Lung (tissue), 16 donors: ENCODE data around the gene ASGR2. TPM values are rescaled to one million over a fixed set of nuclear protein-coding genes. Genes with fewer than 3 reads are reported as not detected.
"Not testable (repeated sequence)": the region's sequence is repeated elsewhere in the genome, so short reads cannot be mapped to it uniquely, and the experiment has no call there.

Experiments used
- ATAC-seq: fragments of 200-7000 bp; cut with Tn5 transposase; one replicate; pipeline ENCODE4 v1.9.1; 2020; ENCODE audit warnings: moderate number of reproducible peaks; ENCODE audit not compliant: insufficient read depth, low FRiP score
- DNase-seq, 3 donors: peaks; one replicate each; pipeline ENCODE4 v3.0.0-alpha.2; 2013 to 2017
- H3K27ac ChIP-seq, 2 donors: one replicate each; pipeline ENCODE4 v1.5.1; 2013; ENCODE audit warnings: mild to moderate bottlenecking in 2 of 2, moderate library complexity in 2 of 2, control low read depth in 1 of 2, inconsistent platforms in 1 of 2, low read depth in 1 of 2, low read length in 1 of 2
- H3K27me3 ChIP-seq, 3 donors: one replicate each; pipeline ENCODE4 v1.5.1; 2013; ENCODE audit warnings: low read length in 2 of 3; ENCODE audit not compliant: control insufficient read depth in 3 of 3, insufficient read depth in 3 of 3
- H3K36me3 ChIP-seq, 4 donors: one replicate each; pipeline ENCODE4 v1.5.1; 2013; ENCODE audit warnings: low read length in 4 of 4, mild to moderate bottlenecking in 1 of 4, moderate library complexity in 1 of 4; ENCODE audit not compliant: control insufficient read depth in 4 of 4, insufficient read depth in 4 of 4
- H3K4me1 ChIP-seq, 5 donors: one replicate each; pipeline ENCODE4 v1.5.1; 2013; ENCODE audit warnings: low read length in 5 of 5, mild to moderate bottlenecking in 2 of 5, moderate library complexity in 1 of 5; ENCODE audit not compliant: control insufficient read depth in 5 of 5, insufficient read depth in 5 of 5
- H3K4me3 ChIP-seq: one replicate; pipeline ENCODE4 v1.5.1; 2013; ENCODE audit warnings: mild to moderate bottlenecking, control low read depth, moderate library complexity
- H3K9ac ChIP-seq, 2 donors: one replicate each; pipeline ENCODE4 v1.5.1; 2013; ENCODE audit warnings: low read length in 2 of 2, control low read depth in 1 of 2; ENCODE audit not compliant: insufficient read depth in 1 of 2
- H3K9me3 ChIP-seq, 4 donors: one replicate each; pipeline ENCODE4 v1.5.1; 2013; ENCODE audit warnings: low read length in 3 of 4, mild to moderate bottlenecking in 1 of 4, moderate library complexity in 1 of 4; ENCODE audit not compliant: control insufficient read depth in 4 of 4, insufficient read depth in 3 of 4
- WGBS, 2 donors: extraction: QIAGEN DNeasy Blood & Tissue Kit; methylation state at CpG; one replicate each; pipeline ENCODE4 v1.1.7; 2013; 5-methylcytosine and 5-hydroxymethylcytosine counted together
- long read RNA-seq, 5 donors: transcript quantifications; one replicate each; lab custom pipeline, GENCODE V29; 2026
- polyA plus RNA-seq, 2 donors: library from polyadenylated mRNA; stranded (reverse); fragments of 200-250 nt; gene quantifications; one replicate each; pipeline ENCODE4 v1.2.1, GENCODE V29; 2013
- total RNA-seq, 2 donors: library from RNA; depleted of rRNA in 1 of 2; stranded (reverse); fragments of >200 nt in 1 of 2; gene quantifications; one replicate each; pipeline ENCODE4 v1.2.1, GENCODE V29; 2014 to 2021
- TF ChIP-seq, protein P1 (sequence below): IDR thresholded peaks from 2 replicates; pipeline ENCODE4 v1.5.1; 2012; ENCODE audit warnings: mild to moderate bottlenecking; ENCODE audit errors: control extremely low read depth, extremely low read depth
- donor health status: control.
- donor health status: control.
- donor health status: Bipolar disorder and iron deficiency.
- donor health status: healthy.
- donor health status: DM: yes; HTN: yes; CAD: no.

ASGR2 gene, protein sequence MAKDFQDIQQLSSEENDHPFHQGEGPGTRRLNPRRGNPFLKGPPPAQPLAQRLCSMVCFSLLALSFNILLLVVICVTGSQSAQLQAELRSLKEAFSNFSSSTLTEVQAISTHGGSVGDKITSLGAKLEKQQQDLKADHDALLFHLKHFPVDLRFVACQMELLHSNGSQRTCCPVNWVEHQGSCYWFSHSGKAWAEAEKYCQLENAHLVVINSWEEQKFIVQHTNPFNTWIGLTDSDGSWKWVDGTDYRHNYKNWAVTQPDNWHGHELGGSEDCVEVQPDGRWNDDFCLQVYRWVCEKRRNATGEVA
- total RNA-seq (1 to 10 TPM; 1.6 to 1.7 TPM), polyA plus RNA-seq (10 to 100 TPM in 1 of 2 donors, 1 to 10 TPM in 1; 3.5 to 12.0 TPM)
- long read RNA-seq, donor 1: 0 reads
- long read RNA-seq, donor 2: 0 reads
- long read RNA-seq, donor 3: 0 reads
- long read RNA-seq, donor 4: 0 reads
- long read RNA-seq, donor 5: 0 reads

DNA sequence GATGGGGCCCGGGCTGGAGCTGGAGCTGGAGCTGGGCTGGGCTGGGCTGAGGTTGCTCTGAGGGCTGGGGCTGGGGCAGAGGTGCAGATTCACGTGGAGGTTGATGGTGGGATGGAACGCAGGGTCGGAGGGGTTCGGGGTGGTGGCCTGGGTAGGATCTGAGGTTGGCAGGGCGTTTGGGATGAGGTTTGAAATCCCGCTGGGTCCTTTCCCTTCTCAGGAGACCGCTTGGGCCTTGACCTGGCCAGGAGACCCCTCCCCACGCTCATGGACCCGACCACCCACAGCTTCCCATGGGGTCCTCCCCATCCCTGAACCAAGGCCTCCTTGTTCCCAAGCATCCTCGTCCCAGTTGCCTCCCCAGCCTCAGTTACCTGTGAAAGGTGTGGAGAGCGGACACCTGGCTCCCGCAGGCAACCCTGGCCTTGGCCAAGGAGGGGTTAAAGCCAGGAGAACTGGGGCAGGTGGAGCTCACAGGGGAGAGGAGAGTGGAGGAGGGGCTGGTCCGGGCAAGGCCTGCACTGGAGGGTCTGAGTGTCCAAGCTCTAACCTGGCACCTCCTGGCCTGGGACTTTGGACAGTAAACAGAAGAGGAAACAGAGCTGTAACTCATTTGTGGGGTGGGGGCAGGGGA is at the start of gene ASGR2:
ASGR2 (minus strand) TSS at position 582 of the 634 bp plus-strand sequence. CDS start 582 bp downstream, outside the sequence.
- H3K9me3 ChIP-seq: peaks cover 0 to 4% (median 0%) of the 10 kb centered on the region in 4 donors
- H3K4me1 ChIP-seq: peaks cover 0 to 3% (median 0%) of the 10 kb centered on the region in 5 donors
- H3K4me3 ChIP-seq: no peak within 1 kb of the TSS
- peak within 1 kb of the TSS in 1 of 2 donors; percentile 32 for H3K27ac ChIP-seq
- H3K36me3 ChIP-seq: no peaks in the 10 kb centered on the region
- H3K27me3 ChIP-seq: peaks cover 0 to 3% (median 3%) of the 10 kb centered on the region in 3 donors
- TF ChIP-seq, protein P1, sequence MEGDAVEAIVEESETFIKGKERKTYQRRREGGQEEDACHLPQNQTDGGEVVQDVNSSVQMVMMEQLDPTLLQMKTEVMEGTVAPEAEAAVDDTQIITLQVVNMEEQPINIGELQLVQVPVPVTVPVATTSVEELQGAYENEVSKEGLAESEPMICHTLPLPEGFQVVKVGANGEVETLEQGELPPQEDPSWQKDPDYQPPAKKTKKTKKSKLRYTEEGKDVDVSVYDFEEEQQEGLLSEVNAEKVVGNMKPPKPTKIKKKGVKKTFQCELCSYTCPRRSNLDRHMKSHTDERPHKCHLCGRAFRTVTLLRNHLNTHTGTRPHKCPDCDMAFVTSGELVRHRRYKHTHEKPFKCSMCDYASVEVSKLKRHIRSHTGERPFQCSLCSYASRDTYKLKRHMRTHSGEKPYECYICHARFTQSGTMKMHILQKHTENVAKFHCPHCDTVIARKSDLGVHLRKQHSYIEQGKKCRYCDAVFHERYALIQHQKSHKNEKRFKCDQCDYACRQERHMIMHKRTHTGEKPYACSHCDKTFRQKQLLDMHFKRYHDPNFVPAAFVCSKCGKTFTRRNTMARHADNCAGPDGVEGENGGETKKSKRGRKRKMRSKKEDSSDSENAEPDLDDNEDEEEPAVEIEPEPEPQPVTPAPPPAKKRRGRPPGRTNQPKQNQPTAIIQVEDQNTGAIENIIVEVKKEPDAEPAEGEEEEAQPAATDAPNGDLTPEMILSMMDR: no peak
- ATAC-seq (no peak), DNase-seq (no peak)
- 80 to 88% methylated on average over 14 of the region's 14 CpGs for WGBS, 2 donors
- no peak within 1 kb of the TSS for H3K9ac ChIP-seq

DNA sequence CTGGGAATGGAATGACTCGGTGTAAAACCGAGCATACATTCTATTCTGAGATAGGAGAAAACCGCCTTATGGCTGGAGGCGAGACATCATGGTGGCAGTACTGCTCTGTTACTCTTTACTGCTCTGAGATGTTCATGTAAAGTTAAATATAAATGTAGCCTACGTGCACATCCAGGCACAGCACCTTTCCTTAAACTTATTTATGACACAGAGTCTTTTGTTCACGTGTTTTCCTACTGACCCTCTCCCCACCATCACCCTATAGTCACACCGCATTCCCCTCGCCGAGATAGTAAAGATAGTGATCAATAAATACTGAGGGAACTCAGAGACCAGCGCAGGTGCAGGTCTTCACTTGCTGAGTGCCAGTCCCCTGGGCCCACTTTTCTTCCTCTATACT is 44.9 kb upstream of the ASGR2 start:
- H3K9ac ChIP-seq, H3K9me3 ChIP-seq, DNase-seq, H3K27ac ChIP-seq, H3K36me3 ChIP-seq, H3K27me3 ChIP-seq, H3K4me1 ChIP-seq, ATAC-seq, H3K4me3 ChIP-seq: not testable (repeated sequence)
- 70 to 75% methylated on average over 10 of the region's 10 CpGs for WGBS, 2 donors

DNA sequence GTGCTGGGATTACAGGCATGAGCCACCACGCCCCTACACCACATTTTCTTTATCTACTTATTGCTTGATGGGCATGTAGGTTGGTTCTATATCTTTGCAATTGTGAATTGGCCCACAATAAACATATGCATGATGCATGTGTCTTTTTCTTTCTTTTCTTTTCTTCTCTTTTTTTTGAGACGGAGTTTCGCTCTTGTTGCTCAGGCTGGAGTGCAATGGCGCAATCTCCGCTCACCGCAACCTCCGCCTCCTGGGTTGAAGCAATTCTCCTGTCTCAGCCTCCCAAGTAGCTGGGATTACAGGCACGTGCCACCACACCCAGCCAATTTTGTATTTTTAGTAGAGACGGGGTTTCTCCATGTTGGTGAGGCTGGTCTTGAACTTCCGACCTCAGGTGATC is 43.8 kb upstream of the ASGR2 start:
- H3K9ac ChIP-seq, H3K4me3 ChIP-seq, H3K27me3 ChIP-seq, H3K36me3 ChIP-seq, H3K9me3 ChIP-seq, DNase-seq, ATAC-seq, H3K27ac ChIP-seq, H3K4me1 ChIP-seq: not testable (repeated sequence)
- WGBS, 2 donors: 68 to 78% methylated on average over 10 of the region's 10 CpGs

DNA sequence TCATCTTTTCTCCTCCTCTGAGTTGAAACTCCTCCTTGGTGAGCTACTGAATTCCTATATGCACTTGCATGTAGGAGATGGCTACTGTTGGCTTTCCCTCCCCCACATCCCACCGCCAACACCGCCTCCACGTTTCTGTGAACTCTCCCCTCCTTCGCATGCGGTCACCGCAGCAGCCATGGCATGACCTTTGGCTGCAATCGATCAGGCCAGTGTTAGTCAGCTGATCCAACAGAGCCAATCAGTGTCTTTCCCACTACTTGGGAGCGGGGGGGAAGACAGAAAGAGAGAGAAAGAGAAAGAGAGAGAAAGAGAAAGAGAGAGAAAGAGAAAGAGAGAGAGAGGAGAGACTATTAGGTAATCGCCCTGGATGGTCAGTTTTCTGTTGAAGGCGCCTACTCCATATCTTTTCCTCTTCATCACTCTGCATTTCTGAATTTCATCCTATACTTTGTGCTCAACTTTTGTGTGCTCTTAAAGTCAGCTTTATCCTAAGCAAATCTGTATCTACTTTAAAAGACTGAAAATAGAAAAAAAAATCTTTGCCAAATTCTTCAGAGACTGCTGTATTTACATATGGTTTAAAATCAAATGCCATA is 41.8 kb upstream of the ASGR2 start:
- WGBS, 2 donors: 66 to 75% methylated on average over 10 of the region's 10 CpGs
- Histone ChIP-seq H3K36me3 (no peaks in the 10 kb centered on the region), H3K9ac (no peak overlapping the region), H3K4me1 (no peaks in the 10 kb centered on the region), H3K27me3 (no peaks in the 10 kb centered on the region), H3K27ac (no peak overlapping the region), H3K9me3 (no peaks in the 10 kb centered on the region), H3K4me3 (no peak overlapping the region)
- TF ChIP-seq, protein P1: no peak
- DNase-seq (no peak), ATAC-seq (no peak)
